HG02981 (cell line): ENCODE measurements around the gene OR2B6.

ENCODE experiments used
- ATAC-seq: cut with Tn5 transposase; IDR thresholded peaks from one replicate; pipeline ENCODE4 v1.9.1; 2021; ENCODE audit warnings: mild to moderate bottlenecking, moderate library complexity; ENCODE audit not compliant: unreplicated experiment

The OR2B6 gene

GRCh38 chr6:27994616-27995015 is 37.6 kb downstream of the OR2B6 start:
- ATAC-seq = no peak

GRCh38 chr6:28000351-28001045 is 43.5 kb downstream of the OR2B6 start:
- ATAC-seq = no peak

- no peak for ATAC-seq
These were observed 44.3 kb downstream of the OR2B6 start for GRCh38 chr6:28001351-28001750.

GRCh38 chr6:28001751-28002150 is 44.7 kb downstream of the OR2B6 start:
- no peak for ATAC-seq

GRCh38 chr6:28002161-28002560 is 45.1 kb downstream of the OR2B6 start:
- no peak for ATAC-seq

- no peak for ATAC-seq
These were observed 46.0 kb downstream of the OR2B6 start for GRCh38 chr6:28003059-28003458.

GRCh38 chr6:28003661-28004060 is 46.6 kb downstream of the OR2B6 start:
- no peak for ATAC-seq

GRCh38 chr6:28004350-28005151 is 47.5 kb downstream of the OR2B6 start:
- ATAC-seq = no peak

- no peak for ATAC-seq
These were observed 48.3 kb downstream of the OR2B6 start for GRCh38 chr6:28005152-28005890.

- ATAC-seq = no peak
These were observed 48.9 kb downstream of the OR2B6 start for GRCh38 chr6:28005975-28006374.
